GM20000 (cell line): ENCODE data around the gene C1QL2.

Experiments used
- DNase-seq: peaks from one replicate; pipeline ENCODE4 v3.0.0; 2012; ENCODE audit warnings: low spot score
- TF ChIP-seq, protein P1 (sequence below): IDR thresholded peaks from 2 replicates; pipeline ENCODE4 v1.5.1; 2012; ENCODE audit warnings: mild to moderate bottlenecking, control low read depth; ENCODE audit errors: extremely low read depth, missing control alignments

Gene C1QL2

DNA sequence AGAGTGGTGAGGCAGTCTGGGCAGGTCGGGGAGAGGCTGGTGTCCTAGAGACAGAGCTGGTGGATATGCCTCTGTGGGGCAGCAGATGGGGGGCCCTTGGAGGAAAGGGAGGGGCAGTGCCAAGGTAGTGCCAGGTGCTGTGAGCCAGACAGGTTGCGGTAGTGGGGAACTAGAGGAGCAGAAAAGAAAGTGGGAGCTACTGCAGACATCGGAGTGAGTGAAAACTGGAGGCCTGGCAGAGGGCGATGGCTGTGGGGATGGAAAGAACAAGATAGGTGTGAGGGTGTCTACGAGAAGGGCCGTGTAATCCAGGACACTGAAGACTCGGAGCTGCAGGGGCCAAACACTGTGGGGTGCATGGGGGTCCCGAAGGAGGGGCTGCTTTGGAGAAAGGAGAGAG is 21.7 kb downstream of the C1QL2 start:
- TF ChIP-seq, protein P1, sequence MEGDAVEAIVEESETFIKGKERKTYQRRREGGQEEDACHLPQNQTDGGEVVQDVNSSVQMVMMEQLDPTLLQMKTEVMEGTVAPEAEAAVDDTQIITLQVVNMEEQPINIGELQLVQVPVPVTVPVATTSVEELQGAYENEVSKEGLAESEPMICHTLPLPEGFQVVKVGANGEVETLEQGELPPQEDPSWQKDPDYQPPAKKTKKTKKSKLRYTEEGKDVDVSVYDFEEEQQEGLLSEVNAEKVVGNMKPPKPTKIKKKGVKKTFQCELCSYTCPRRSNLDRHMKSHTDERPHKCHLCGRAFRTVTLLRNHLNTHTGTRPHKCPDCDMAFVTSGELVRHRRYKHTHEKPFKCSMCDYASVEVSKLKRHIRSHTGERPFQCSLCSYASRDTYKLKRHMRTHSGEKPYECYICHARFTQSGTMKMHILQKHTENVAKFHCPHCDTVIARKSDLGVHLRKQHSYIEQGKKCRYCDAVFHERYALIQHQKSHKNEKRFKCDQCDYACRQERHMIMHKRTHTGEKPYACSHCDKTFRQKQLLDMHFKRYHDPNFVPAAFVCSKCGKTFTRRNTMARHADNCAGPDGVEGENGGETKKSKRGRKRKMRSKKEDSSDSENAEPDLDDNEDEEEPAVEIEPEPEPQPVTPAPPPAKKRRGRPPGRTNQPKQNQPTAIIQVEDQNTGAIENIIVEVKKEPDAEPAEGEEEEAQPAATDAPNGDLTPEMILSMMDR = no peak
- no peak for DNase-seq

DNA sequence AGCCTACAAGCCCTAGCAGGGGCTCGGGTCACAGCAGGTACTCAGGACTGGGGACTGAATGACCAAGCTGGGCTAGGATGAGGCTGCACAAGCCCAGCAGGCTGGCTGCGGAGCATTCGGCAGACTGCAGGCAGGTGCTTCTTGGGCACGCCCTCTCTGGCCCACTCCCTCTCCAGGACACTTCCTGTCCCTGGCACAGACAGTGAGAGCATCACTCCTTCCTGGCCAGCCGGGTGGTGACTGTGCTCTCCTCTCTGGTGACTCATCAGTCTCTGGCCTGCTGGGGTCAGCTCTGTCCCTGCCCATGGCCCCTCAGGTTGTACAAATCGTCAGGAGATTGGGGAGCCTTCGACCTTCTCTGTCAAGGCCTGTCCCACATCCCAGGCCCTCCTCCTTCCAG is 22.5 kb downstream of the C1QL2 start:
- no peak for DNase-seq
- TF ChIP-seq, protein P1 = no peak

DNA sequence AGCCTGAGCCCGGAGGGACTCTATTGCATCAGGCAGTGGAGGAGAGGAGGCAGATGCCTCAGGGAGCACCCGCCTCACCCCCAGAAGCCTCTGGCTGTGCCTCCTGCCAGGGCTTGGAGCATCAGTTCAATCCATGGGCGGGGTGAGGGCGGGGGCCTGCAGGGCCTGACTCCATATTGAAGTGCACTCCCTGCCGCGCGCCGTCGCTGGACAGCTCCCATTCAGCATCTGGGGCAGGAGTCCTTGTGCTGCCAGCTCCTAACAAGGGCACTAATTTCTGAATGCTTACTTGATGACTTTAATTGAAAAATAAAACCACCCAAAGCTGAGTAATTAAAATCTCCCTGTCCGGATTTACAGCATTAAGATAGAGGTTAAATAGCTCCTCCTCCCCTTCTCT is 23.8 kb downstream of the C1QL2 start:
- TF ChIP-seq, protein P1 = no peak
- no peak for DNase-seq

DNA sequence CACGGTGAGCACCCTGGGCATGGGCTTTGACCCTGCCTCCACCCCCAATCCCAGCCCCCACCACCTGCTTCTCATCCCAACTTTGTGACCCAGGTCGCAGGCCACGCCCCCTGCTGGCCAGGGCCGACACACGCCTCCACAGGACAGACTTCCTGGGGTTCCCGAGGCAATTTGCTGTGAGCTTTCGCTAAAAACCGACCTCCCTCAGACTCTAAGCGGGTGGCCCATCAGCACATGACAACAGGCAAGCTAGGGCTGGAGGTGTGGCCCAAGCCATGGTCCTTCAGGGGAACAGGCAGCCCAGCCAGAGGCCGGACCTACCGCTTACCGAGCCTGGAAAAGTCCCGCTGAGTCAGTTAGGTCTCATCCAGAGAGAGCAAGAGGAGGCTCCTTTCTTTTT is 31.9 kb downstream of the C1QL2 start:
- peak; percentile 50 for DNase-seq
- TF ChIP-seq, protein P1 = peak; percentile 83

DNA sequence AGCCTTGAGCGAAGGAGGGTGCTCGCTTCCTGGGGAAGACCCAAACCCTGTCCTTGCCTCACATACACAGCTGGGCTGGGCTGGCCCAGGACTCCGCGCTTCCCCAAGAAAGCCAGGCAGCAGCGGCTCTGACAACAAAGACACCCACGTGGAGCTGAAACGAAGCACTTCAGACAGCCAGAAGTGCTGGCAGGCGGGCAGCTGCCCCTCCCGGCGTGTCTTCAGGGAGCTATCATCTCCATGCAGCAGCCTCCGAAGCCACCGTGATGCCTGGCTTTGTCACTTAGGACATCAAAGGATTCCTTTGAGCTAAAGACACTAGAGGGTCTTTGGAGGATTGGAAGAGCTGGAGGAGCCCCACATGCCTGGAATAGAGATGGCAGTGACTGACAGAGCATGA is 35.2 kb downstream of the C1QL2 start:
- DNase-seq = no peak
- TF ChIP-seq, protein P1 = no peak

DNA sequence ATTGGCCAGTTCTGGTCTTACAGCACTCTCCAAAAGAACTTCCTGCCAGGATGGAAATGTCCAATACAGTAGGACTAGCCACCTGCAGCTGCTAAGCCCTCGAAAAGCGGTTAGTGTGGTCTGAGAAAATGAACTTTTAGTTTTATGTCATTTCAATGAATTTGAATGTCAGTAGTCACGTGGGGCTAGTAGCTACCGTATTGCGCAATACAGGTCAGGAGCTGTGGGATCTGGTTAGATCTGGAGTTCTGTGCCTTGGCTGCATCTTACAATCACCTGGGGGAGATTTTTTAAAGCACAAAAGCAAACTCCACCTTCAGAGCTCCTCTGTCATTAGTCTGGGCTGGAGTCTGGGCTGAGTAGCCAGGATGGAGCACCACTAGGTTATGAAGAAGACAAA is 35.9 kb downstream of the C1QL2 start:
- TF ChIP-seq, protein P1 = no peak
- DNase-seq = no peak

DNA sequence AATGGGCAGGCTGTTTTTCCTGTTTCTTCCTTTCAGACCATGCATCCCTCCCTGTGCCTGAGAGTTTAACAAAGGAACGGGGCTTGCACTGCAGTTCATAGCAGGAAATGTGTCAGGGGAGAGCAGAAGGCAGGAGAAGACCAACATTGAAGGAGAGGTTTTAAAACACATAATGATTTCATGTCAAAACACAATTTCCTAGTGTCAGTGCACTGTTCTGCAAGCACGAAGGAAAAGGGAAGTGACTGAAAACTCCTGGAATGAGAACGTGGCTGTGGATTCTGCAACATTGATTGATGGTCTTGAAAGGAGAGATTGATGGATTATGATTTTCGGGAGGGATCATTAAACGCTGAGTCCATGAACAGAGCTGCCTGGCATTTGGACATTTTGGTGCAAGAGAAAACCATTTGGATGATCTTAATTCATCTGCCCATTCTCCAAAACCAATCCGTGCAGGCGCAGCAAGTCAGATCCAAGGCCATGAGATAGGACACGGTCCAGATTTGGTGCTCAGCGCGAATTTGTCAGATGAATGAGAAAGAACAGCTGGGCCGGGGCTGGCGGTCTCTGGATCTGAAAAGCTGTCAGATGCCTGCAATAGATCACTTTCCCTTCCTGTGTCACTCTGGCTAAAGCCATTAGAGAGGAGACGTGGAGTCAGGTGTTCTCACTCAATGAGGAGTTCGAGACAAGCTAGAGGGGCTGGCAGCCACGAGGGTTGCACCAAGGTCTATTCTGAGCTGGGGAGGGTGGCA is 38.4 kb downstream of the C1QL2 start:
- DNase-seq = no peak
- TF ChIP-seq, protein P1 = no peak
